Stimulated activated CD8-positive, alpha-beta memory T cell treated with anti-CD3 and anti-CD28 coated beads, Interleukin-12 subunit alpha, Interleukin-12 subunit beta, amount 100 ng/mL, for 1 hour (primary cell): ENCODE measurements around the gene IMPDH1.

Experiments used
- DNase-seq: peaks from one replicate; pipeline ENCODE4 v3.0.0-alpha.2; 2020; ENCODE audit warnings: low read depth

The IMPDH1 gene

DNA sequence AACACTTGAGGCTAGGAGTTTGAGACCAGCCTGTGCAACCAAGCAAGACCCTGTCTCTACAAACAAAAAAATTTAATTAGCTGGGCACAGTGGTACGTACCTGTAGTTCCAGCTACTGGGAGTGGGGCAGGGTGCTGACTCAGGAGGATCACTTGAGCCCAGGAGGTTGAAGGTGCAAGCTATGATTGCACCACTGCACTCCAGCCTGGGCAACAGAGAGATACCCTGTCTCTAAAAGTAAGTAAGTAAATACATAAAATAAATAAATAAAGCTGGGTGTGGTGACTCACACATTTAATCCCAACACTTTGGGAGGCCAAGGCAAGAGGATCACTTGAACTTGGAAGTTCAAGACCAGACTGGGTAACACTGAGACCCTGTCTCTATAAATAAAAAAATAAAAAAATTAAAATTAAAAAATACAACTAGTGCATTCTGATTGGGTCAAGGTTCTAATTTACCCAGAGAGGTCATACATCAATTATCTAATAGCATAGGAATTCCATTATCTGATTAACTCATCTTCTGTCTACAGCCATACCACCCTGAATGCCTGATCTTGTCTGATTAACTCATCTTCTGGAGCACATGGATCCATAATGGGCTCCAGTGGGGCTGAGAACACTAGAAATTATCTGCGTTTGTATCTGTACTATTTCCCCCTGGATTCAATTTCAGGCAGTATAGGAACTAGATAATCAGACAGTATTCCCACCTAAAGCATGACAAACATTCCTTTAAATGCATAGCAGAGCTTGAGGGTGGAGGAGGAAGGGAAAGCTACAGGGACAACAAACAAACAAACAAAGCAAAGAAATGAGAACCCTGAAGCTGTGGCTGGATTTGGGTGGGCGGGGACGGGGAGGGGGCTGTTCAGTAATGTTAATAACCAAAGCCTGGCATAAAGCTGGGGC lies 24.9 kb upstream of the IMPDH1 start:
- no peak for DNase-seq

GRCh38 chr7:128431754-128432153 lies 22.0 kb upstream of the IMPDH1 start:
- DNase-seq = no peak

- no peak for DNase-seq
Observed at GRCh38 chr7:128431221-128431620, 21.4 kb upstream of the IMPDH1 start.

DNA sequence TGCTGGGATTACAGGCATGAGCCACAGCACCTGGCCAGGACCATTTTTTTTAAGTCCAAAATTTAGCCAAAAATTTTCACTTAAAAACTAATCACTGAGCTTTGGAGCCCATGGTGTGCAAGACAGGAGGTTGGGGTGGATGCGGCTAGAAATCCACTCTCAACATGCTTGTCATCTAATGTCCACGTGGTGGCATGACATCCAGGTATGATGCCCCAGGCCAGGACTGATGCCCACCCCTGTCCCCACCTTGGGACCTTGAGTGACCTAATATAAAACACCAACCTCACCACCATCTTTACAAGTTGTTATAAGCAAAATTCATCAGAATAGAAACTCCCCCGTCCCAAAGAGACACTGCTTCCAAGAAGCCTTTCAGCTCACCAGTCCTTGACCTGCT lies 20.4 kb upstream of the IMPDH1 start:
- DNase-seq = no peak

GRCh38 chr7:128427289-128427891 lies 17.6 kb upstream of the IMPDH1 start:
- DNase-seq = no peak

- peak; percentile 71 for DNase-seq
Observed at GRCh38 chr7:128425850-128426249, 16.1 kb upstream of the IMPDH1 start.

GRCh38 chr7:128424686-128425275 lies 15.0 kb upstream of the IMPDH1 start:
- no peak for DNase-seq

GRCh38 chr7:128422842-128423241 lies 13.1 kb upstream of the IMPDH1 start:
- DNase-seq = no peak

GRCh38 chr7:128422037-128422436 lies 12.3 kb upstream of the IMPDH1 start:
- DNase-seq = no peak

DNA sequence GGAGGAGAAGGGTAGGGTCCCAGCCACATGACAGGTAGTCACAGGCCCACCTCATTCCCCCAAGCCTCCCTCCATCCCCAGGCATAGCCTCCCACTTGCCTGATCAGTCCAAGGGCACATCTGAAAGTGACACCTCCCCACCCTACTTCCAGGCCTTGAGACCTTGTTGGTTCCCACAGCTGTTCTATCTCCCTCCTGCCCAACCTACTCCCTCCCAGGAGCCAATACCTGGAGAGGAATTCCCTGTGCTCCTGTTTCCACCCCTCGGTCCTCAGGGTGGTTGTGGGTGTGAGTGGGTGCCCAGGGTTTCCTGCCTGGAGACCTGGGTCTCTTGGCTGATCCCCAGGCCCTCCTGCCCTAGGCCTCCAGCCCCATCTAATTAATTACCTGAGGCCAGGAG lies 11.6 kb upstream of the IMPDH1 start:
- no peak for DNase-seq

GRCh38 chr7:128420773-128421172 lies 11.0 kb upstream of the IMPDH1 start:
- no peak for DNase-seq

GRCh38 chr7:128419257-128419656 lies 9.5 kb upstream of the IMPDH1 start:
- DNase-seq = no peak

DNA sequence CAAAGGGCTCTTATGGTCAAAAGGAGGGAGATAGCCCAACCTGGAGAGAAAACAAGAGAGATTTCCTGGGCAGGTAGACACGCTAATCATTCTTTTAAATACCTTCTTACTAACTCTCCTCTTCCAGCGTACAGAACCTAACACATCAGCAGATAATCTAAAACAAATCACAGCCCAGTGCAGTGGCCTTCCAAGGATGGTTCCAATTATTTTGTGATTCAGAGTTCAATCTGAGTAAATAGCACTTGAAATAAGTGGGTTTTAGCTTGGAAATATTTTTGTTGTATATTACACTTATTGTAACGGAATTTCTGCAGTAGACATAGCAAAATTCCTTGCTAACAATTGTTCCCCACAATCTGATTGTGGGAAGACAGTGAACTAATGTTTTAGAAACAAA lies 7.3 kb upstream of the IMPDH1 start:
- no peak for DNase-seq

GRCh38 chr7:128415217-128415785 lies 5.5 kb upstream of the IMPDH1 start:
- DNase-seq = no peak

DNA sequence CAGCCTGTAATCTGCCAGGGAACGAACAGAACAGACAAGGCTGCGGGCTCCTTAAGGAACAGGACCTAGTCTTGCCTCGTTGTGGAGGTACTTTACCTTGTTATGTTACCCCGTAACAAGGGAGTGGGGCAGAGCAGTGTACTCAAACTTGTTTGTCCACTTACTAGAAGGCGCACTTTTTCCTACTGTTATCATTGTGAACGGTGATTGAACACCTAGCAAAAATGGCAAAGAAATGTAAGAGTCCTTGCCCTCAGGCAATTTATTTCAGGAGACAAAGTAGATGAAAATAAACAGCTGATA lies 620 bp upstream of the IMPDH1 start:
- DNase-seq = no peak

GRCh38 chr7:128408709-128409595 lies 830 bp downstream of the IMPDH1 start:
- DNase-seq = no peak

DNA sequence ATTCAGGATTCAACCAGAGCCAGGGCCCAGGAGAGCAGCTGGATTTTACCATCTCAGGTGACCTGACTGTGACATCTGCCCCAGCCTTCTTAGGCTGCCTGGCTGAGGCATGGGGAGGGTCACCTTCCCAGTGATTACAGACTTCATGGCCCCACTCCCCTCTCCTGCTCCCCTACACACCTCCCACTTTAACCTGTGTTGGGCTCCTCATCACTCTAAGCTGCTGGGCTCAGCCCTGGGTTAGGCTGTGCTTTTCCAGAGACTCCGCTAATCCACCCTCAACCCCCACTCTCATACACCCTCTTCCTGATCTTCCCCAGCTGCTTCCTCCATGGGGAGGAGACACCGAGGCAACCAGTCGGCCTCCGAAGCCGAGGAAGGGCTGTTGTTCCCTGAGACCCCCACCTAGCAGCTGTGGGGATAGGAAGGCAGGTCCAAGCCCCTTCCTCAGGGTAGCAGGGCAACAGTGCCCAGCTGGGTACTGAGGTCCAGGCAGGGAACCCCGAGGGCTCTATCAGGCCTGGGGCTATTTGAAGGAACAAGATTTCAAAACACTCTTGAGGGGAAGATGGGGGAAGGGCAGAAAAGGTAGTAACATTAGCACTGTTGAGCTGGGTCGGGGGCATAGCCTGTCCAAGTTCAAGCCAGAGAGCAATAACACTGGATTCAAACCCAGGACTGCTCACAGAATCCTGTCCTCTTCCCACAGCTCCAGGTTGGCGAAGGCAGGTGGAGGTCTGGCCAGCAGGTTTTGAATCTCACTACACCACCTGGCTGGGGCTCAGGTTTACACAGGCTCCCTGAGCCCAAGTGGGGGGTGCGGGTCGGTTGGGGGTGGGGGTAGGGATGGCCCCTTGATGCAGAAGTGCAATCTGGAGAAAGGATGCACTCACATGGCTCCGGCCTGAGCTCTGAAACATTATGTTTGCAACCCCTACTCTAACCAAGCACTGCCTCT lies 1.8 kb downstream of the IMPDH1 start:
- no peak for DNase-seq

DNA sequence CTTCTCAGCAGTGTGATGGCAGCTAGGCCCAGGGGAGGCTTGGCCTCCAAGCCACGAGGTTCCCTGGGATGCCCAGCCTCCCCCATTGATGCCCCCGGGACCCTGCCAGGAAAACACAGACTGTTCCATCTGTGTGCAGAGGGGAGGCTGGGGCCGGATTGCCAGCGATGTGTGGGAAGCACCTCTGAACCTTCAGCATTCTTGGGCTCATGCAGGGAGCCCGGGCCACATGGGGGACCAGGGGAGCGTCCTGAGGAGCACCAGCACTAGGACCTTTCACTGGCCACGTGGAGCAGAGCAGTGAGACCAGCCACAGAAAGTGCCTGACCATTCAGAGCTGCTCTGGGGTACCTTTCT lies 2.6 kb downstream of the IMPDH1 start:
- no peak for DNase-seq

DNA sequence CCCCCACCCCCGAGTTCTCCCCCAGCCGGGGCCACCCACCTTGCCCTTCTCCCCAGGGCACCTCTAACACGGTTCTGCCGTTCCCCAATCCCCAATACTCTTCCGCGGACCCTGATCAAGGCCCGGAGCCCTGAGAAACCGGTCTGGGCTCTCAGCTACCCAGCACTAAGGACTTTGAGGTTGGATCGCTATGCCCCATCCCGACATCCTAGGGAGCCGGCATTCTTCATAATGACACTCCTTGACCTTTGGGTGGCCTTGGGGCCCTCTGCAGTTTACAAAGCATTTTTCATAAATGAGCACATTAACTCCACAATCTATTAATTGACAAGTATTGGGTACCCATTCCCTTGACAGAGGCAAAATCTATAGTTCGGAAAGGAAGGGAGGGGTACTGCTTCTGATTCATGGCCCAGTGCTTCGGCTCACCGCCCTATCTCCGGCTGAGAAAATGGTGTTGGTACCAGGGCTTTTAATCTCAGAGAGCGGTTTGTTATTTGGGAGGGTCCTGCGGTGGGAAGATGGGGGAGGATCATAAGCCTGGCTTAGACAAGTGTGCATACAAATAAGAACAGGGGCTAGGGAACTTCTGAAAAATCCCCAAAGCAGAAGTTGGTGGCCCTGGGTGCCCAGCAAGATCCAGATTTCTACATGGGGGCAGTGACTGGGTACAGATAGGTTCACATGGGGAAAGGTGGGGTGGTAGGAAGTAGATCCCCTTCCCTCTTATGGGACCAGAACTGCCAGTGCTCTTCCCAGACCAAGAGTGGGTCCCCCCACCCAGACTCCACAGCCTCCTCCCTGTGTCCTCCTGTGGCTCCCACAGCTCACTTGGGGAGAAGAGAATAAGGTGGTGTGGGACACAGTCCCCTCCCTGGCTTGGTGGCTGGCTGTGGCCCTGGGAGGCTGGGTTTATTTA lies 3.2 kb downstream of the IMPDH1 start:
- DNase-seq = no peak
